RWPE2 (cell line): Measurements from ENCODE around the gene SKI.

Experiments
- ATAC-seq: fragments of 200-7000 bp; cut with Tn5 transposase; 3 replicates; pipeline ENCODE4 v1.9.1; 2021; ENCODE audit warnings: low read depth
- DNase-seq: peaks from one replicate; pipeline ENCODE4 v3.0.0-alpha.2; 2020; ENCODE audit warnings: low spot score
- H3K27ac ChIP-seq: fragments of 450-650 bp; 2 replicates; pipeline ENCODE4 v1.5.1; 2017; ENCODE audit warnings: mild to moderate bottlenecking; ENCODE audit not compliant: poor library complexity, severe bottlenecking
- H3K27me3 ChIP-seq: fragments of 250-450 bp; sonication (Bioruptor Pico); 2 replicates; pipeline ENCODE4 v1.5.1; 2021; ENCODE audit warnings: mild to moderate bottlenecking, moderate library complexity; ENCODE audit not compliant: insufficient read depth, poor library complexity, severe bottlenecking
- H3K36me3 ChIP-seq: fragments of 250-450 bp; sonication (Bioruptor Pico); 2 replicates; pipeline ENCODE4 v1.5.1; 2020; ENCODE audit warnings: low read depth, mild to moderate bottlenecking, moderate library complexity
- H3K4me1 ChIP-seq: fragments of 250-450 bp; sonication (Bioruptor Pico); 2 replicates; pipeline ENCODE4 v1.5.1; 2021; ENCODE audit warnings: mild to moderate bottlenecking, moderate library complexity; ENCODE audit not compliant: insufficient read depth, poor library complexity, severe bottlenecking
- H3K4me3 ChIP-seq: fragments of 250-450 bp; sonication (Bioruptor Pico); 2 replicates; pipeline ENCODE4 v1.5.1; 2021; ENCODE audit warnings: mild to moderate bottlenecking, moderate library complexity; ENCODE audit not compliant: severe bottlenecking
- H3K9me3 ChIP-seq: fragments of 250-450 bp; sonication (Bioruptor Pico); 2 replicates; pipeline ENCODE4 v1.5.1; 2021; ENCODE audit warnings: mild to moderate bottlenecking, moderate library complexity; ENCODE audit not compliant: severe bottlenecking
- TF ChIP-seq, protein P1 (sequence below): fragments of 450-650 bp; IDR thresholded peaks from one replicate; pipeline ENCODE4 v1.5.1; 2017; ENCODE audit warnings: mild to moderate bottlenecking, moderate library complexity; ENCODE audit not compliant: poor library complexity, severe bottlenecking

SKI gene

DNA sequence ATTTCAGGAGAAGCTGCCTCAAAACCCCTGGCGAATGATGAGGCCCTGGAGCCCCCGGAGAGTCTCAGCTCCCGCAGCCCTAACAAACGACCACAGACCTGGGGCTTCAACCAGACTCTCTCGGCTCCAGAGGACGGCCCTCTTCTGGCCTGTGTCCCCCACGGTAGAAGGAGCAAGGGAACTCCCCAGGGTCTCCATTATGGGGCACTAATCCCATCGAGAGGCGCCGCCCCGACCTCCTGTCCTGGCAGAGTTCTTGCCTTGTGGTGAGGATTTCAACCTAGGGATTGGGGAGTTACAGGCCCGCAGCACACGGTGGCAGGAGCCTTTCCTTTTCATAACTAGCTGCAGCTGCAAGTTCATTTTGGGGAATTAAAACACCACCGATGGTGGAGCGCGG is 39.8 kb upstream of the SKI start:
- Histone ChIP-seq H3K4me3 (no peak overlapping the region), H3K27ac (no peak overlapping the region), H3K27me3 (no peaks in the 10 kb centered on the region), H3K9me3 (no peaks in the 10 kb centered on the region), H3K4me1 (no peaks in the 10 kb centered on the region), H3K36me3 (peaks cover 9% of the 10 kb centered on the region; the same call in 1 of the 2 replicates)
- ATAC-seq (no peak), DNase-seq (no peak)
- TF ChIP-seq, protein P1, sequence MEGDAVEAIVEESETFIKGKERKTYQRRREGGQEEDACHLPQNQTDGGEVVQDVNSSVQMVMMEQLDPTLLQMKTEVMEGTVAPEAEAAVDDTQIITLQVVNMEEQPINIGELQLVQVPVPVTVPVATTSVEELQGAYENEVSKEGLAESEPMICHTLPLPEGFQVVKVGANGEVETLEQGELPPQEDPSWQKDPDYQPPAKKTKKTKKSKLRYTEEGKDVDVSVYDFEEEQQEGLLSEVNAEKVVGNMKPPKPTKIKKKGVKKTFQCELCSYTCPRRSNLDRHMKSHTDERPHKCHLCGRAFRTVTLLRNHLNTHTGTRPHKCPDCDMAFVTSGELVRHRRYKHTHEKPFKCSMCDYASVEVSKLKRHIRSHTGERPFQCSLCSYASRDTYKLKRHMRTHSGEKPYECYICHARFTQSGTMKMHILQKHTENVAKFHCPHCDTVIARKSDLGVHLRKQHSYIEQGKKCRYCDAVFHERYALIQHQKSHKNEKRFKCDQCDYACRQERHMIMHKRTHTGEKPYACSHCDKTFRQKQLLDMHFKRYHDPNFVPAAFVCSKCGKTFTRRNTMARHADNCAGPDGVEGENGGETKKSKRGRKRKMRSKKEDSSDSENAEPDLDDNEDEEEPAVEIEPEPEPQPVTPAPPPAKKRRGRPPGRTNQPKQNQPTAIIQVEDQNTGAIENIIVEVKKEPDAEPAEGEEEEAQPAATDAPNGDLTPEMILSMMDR, result no peak

DNA sequence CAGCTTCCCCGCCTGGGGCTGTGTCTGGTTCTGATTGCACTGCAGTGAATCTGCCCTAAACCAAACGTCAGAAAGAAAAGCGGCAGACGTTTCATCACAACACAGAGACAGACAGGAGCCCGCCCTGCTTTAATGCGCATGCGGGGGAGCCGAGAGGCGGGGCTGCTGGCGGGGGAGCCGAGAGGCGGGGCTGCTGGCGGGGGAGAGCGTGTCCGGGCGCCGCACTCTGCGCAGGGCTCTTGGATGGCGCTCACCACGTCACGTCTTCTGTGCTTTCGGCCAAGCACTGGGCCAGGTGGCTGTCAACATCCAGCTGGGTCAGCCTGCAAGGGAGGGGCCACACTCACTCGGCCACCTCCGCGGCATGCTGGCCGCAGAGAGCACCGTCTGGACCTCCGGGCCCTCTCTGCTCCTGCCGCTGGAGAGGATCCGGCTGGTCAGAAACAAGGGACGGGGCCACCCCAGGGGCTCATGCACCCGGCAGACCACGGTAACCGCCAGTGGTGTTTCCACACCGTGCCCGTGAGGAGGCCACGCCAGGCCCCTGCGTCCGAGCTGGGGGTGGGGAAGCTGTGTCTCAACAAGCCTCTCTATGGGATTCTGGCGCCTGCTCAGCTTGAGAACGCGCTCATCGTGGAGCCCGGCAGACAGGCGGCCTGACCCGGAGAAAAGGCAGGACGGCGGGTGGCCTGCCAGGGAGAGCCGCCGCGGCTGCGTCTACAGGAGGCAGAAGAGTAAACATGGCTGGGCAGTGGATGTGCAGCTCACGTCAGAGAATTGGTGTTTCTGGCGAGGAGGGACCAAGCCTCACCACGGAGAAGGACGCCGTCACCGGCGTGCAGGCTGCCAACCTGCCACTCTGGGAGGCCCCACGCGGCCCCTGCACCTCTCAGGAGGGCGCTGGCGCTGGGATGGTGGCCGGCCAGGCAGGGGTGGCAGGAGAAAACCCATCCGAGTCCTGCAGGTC is 38.4 kb upstream of the SKI start:
- H3K4me3 ChIP-seq, result peak overlapping the region; percentile 38
- ATAC-seq, result peak; percentile 90
- H3K27me3 ChIP-seq, result no peaks in the 10 kb centered on the region
- H3K9me3 ChIP-seq, result no peaks in the 10 kb centered on the region
- TF ChIP-seq, protein P1, result no peak
- no peaks in the 10 kb centered on the region for H3K4me1 ChIP-seq
- peak; percentile 97 for DNase-seq
- H3K36me3 ChIP-seq, result peaks cover 9% of the 10 kb centered on the region; the same call in 1 of the 2 replicates
- peak overlapping the region; percentile 65 for H3K27ac ChIP-seq

GRCh38 chr1:2190491-2190976 is 37.6 kb upstream of the SKI start:
- DNase-seq, result no peak
- peaks cover 3% of the 10 kb centered on the region; the same call in 1 of the 2 replicates for H3K36me3 ChIP-seq
- no peak overlapping the region for H3K4me3 ChIP-seq
- H3K27ac ChIP-seq, result peak overlapping the region; percentile 65
- no peaks in the 10 kb centered on the region for H3K27me3 ChIP-seq
- ATAC-seq, result no peak
- TF ChIP-seq, protein P1, result no peak
- no peaks in the 10 kb centered on the region for H3K9me3 ChIP-seq
- H3K4me1 ChIP-seq, result no peaks in the 10 kb centered on the region

- TF ChIP-seq, protein P1, result no peak
- H3K36me3 ChIP-seq, result no peaks in the 10 kb centered on the region; the same call in 1 of the 2 replicates
- H3K9me3 ChIP-seq, result no peaks in the 10 kb centered on the region
- ATAC-seq (no peak), DNase-seq (no peak)
- H3K27ac ChIP-seq, result peak overlapping the region; percentile 62
- no peak overlapping the region for H3K4me3 ChIP-seq
- H3K4me1 ChIP-seq, result no peaks in the 10 kb centered on the region
- H3K27me3 ChIP-seq, result no peaks in the 10 kb centered on the region
Observed at GRCh38 chr1:2192031-2192995, 35.8 kb upstream of the SKI start.
